ENCODE results near the gene MCM8.

The MCM8 gene

GRCh38 chr20:5950271-5951031, at the start of gene MCM8, which contains the start of gene TRMT6:
TSS of gene MCM8 (plus strand) at chr20:5950652. CDS start at chr20:5952016, 1,364 bp downstream.
TSS of gene TRMT6 (minus strand) at chr20:5950533. CDS start at chr20:5950405, 128 bp downstream.
- peak; percentile 95 for DNase-seq

- DNase-seq: no peak
Measured at GRCh38 chr20:5900908-5901307, 49.5 kb upstream of the MCM8 start.

- no peak for DNase-seq
Measured at GRCh38 chr20:5908981-5909380, 41.5 kb upstream of the MCM8 start.

- DNase-seq: no peak
Measured at GRCh38 chr20:5910186-5910585, 40.3 kb upstream of the MCM8 start.

GRCh38 chr20:5913166-5913565, 37.3 kb upstream of the MCM8 start:
- no peak for DNase-seq

- no peak for DNase-seq
Measured at GRCh38 chr20:5914859-5915258, 35.6 kb upstream of the MCM8 start.

GRCh38 chr20:5918856-5919625, 31.4 kb upstream of the MCM8 start:
- peak; percentile 65 for DNase-seq

GRCh38 chr20:5919626-5920544, 30.6 kb upstream of the MCM8 start:
- peak; percentile 2 for DNase-seq

GRCh38 chr20:5920581-5920980, 29.9 kb upstream of the MCM8 start:
- DNase-seq: no peak

GRCh38 chr20:5923493-5923892, 27.0 kb upstream of the MCM8 start:
- DNase-seq: no peak

- DNase-seq: no peak
Measured at GRCh38 chr20:5925551-5925950, 24.9 kb upstream of the MCM8 start.

- no peak for DNase-seq
Measured at GRCh38 chr20:5927749-5928462, 22.5 kb upstream of the MCM8 start.

- DNase-seq: no peak
Measured at GRCh38 chr20:5928836-5929715, 21.4 kb upstream of the MCM8 start.

GRCh38 chr20:5931411-5931810, 19.0 kb upstream of the MCM8 start:
- no peak for DNase-seq

- DNase-seq: no peak
Measured at GRCh38 chr20:5932796-5933195, 17.7 kb upstream of the MCM8 start.

GRCh38 chr20:5933802-5934436, 16.5 kb upstream of the MCM8 start:
- DNase-seq: no peak

- no peak for DNase-seq
Measured at GRCh38 chr20:5935384-5935783, 15.1 kb upstream of the MCM8 start.

- DNase-seq: no peak
Measured at GRCh38 chr20:5936238-5936637, 14.2 kb upstream of the MCM8 start.

- no peak for DNase-seq
Measured at GRCh38 chr20:5938456-5939029, 11.9 kb upstream of the MCM8 start.

- DNase-seq: no peak
Measured at GRCh38 chr20:5945963-5946362, 4.5 kb upstream of the MCM8 start.
